K562 (cell line): ENCODE results near the gene MLKL. TPM values are rescaled to one million over a fixed set of nuclear protein-coding genes. Genes with fewer than 3 reads are reported as not detected.

Experiments
- CCNT2 ChIP-seq: IDR thresholded peaks from 2 replicates; pipeline ENCODE4 v1.6.1; 2011; ENCODE audit warnings: borderline replicate concordance, low read depth, mild to moderate bottlenecking, moderate library complexity, mixed read lengths, low read length; ENCODE audit not compliant: insufficient read length; ENCODE audit errors: extremely low read depth
- DIDO1 ChIP-seq: fragments of 450-650 bp; IDR thresholded peaks from 2 replicates; pipeline ENCODE4 v1.6.1; 2016; ENCODE audit warnings: low read depth, missing biosample characterization, missing genetic modification characterization
- FOXA1 ChIP-seq: fragments of 450-650 bp; IDR thresholded peaks from 2 replicates; pipeline ENCODE4 v1.6.1; 2016; ENCODE audit warnings: mild to moderate bottlenecking, borderline replicate concordance
- FOXK1 ChIP-seq: sonication (generic); formaldehyde crosslinking; IDR thresholded peaks from 2 replicates; pipeline ENCODE4 v1.8.0; 2022; ENCODE audit warnings: missing genetic modification reagents, mild to moderate bottlenecking, borderline replicate concordance
- HDAC3 ChIP-seq: fragments of 450-650 bp; IDR thresholded peaks from 2 replicates; pipeline ENCODE4 v1.6.1; 2018; ENCODE audit warnings: borderline replicate concordance, mild to moderate bottlenecking, moderate library complexity; ENCODE audit not compliant: partially characterized antibody
- MTF1 ChIP-seq: fragments of 250-450 bp; sonication (Bioruptor Pico); IDR thresholded peaks from 2 replicates; pipeline ENCODE4 v1.9.0; 2021; ENCODE audit warnings: moderate library complexity, mild to moderate bottlenecking, inconsistent platforms, borderline replicate concordance
- NFYB ChIP-seq: IDR thresholded peaks from 2 replicates; pipeline ENCODE4 v1.6.1; 2011; ENCODE audit warnings: mild to moderate bottlenecking, moderate library complexity; ENCODE audit not compliant: insufficient read length; ENCODE audit errors: extremely low read depth
- PCBP1 ChIP-seq: fragments of 200-400 bp; formaldehyde crosslinking; IDR thresholded peaks from 2 replicates; pipeline ENCODE4 v1.6.1; 2018; ENCODE audit warnings: mild to moderate bottlenecking, low read depth, low read length; ENCODE audit not compliant: poor library complexity, severe bottlenecking
- PRMT5 ChIP-seq: sonication (generic); formaldehyde crosslinking; IDR thresholded peaks from 2 replicates; pipeline ENCODE4 v1.5.0; 2020; ENCODE audit warnings: missing genetic modification reagents
- RBM15 ChIP-seq: fragments of 200-400 bp; formaldehyde crosslinking; IDR thresholded peaks from 2 replicates; pipeline ENCODE4 v1.6.1; 2018; ENCODE audit warnings: mild to moderate bottlenecking, low read length, moderate library complexity; ENCODE audit not compliant: insufficient read depth
- RUNX1 ChIP-seq: sonication (generic); IDR thresholded peaks from 2 replicates; pipeline ENCODE4 v1.6.1; 2016; ENCODE audit warnings: antibody characterized with exemption, low read depth
- TAF9B ChIP-seq: fragments of 450-650 bp; IDR thresholded peaks from 2 replicates; pipeline ENCODE4 v1.6.1; 2018; ENCODE audit warnings: mild to moderate bottlenecking; ENCODE audit not compliant: partially characterized antibody
- XRCC4 ChIP-seq: IDR thresholded peaks from one replicate; pipeline ENCODE4 v1.6.1; 2011; ENCODE audit not compliant: insufficient read depth, insufficient read length; ENCODE audit errors: extremely low read depth
- ZBED1 ChIP-seq: IDR thresholded peaks from 2 replicates; pipeline ENCODE4 v1.6.1; 2014
- ZFP1 ChIP-seq: fragments of 450-650 bp; formaldehyde crosslinking; IDR thresholded peaks from 2 replicates; pipeline ENCODE4 v1.4.0; 2020; ENCODE audit warnings: mild to moderate bottlenecking, mixed read lengths
- ZNF696 ChIP-seq: fragments of 250-450 bp; sonication (Bioruptor Pico); conservative IDR thresholded peaks from 2 replicates; pipeline ENCODE4 v1.4.0; 2020; ENCODE audit warnings: mild to moderate bottlenecking, moderate library complexity
- ZSCAN32 ChIP-seq: fragments of 450-650 bp; formaldehyde crosslinking; IDR thresholded peaks from 2 replicates; pipeline ENCODE4 v1.4.0; 2020; ENCODE audit warnings: mild to moderate bottlenecking, moderate library complexity
- polyA plus RNA-seq, 8 experiments: library from polyadenylated mRNA; depleted of rRNA in 4 of 8; stranded (reverse) in 5 of 8; unstranded in 3 of 8; fragments of >200 nt; fragmentation: Nextera tagmentation in 2 of 8; fragmentation: Illumina TruSeq in 1 of 8; extraction: Ambion mirVana in 2 of 8; extraction: Trizol in 1 of 8; gene quantifications; 2 replicates each; pipeline versions ENCODE4 v1.2.1 to v1.2.3, GENCODE V29; 2011 to 2014; ENCODE audit warnings: inconsistent platforms in 1 of 8, missing spikeins in 1 of 8
- total RNA-seq, 7 experiments: library from RNA; depleted of rRNA in 6 of 7; stranded (reverse); fragments of >200 nt in 6 of 7; fragmentation: Illumina TruSeq in 2 of 7; extraction: Trizol in 2 of 7; gene quantifications; 2 replicates each; pipeline versions ENCODE4 v1.2.1 to v1.2.3, GENCODE V29; 2011 to 2021; ENCODE audit warnings: low replicate concordance in 1 of 7
- TF ChIP-seq, protein P1 (sequence below), 2 experiments: fragments of 450-650 bp; IDR thresholded peaks; 2 replicates each; pipeline ENCODE4 v1.6.1; 2016
- TF ChIP-seq, protein P2 (sequence below): fragments of 250-450 bp; sonication (Bioruptor Pico); IDR thresholded peaks from 2 replicates; pipeline ENCODE4 v1.4.0; 2020; ENCODE audit warnings: mild to moderate bottlenecking, moderate library complexity
- TF ChIP-seq, protein P3 (sequence below), 2 experiments: IDR thresholded peaks; 2 replicates each; pipeline ENCODE4 v1.6.1; 2012; ENCODE audit warnings: improper control_type of control experiment in 2 of 2, low read depth in 2 of 2, low read length in 2 of 2, borderline replicate concordance in 1 of 2

Gene MLKL
- total and polyA plus RNA-seq, 9 of the 15 experiments (the other 6 are each of a cell fraction or from before 2014, with no cell fraction given): 1.6 to 6.1 (median 4.8) TPM

DNA sequence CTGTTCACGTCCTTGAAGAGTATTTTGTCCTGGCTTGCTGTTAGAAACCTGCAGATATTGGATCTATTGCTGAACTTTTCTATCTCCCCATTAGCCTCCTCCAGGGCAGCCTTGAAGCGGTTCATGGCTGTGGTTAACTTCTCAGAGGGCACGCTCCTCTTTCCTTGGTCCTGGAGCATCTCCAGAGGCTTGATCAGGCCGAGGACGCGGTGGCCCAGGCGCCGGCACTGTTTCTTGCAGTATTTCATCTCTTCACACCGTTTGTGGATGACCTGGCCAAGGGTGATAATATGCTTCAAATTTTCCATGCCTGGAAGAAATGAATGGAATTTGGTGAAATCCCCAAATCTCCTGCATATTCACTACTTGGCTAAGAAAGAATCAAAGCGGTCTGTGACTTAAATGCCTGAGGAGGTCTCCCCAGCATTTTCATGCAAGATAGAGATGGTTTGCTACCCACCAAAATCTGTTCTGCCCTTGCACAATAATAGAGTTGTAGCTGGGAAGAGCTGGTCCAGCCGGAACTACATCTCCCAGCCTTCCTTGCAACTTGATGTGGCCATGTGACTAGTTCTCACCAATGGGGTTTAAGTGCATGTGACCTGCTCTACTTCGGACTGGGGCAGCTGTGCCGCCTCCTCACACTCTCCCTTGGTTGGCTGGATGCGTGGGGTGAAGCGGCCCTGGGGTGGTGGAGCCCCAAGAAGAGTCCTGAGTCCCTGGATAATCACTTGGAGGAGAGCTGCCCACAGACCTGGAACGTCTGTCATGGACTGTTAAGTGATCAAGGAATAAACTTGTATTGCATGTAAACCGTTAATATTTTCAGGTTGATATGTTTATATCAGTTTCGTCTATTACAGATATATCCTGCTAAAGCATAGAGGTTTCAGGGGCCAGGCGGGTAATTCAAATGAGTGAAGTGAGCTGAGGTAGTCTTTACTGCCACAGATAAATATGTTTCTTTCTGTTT, 4.9 kb downstream of the MLKL start (continued):
- TF ChIP-seq, protein P1, sequence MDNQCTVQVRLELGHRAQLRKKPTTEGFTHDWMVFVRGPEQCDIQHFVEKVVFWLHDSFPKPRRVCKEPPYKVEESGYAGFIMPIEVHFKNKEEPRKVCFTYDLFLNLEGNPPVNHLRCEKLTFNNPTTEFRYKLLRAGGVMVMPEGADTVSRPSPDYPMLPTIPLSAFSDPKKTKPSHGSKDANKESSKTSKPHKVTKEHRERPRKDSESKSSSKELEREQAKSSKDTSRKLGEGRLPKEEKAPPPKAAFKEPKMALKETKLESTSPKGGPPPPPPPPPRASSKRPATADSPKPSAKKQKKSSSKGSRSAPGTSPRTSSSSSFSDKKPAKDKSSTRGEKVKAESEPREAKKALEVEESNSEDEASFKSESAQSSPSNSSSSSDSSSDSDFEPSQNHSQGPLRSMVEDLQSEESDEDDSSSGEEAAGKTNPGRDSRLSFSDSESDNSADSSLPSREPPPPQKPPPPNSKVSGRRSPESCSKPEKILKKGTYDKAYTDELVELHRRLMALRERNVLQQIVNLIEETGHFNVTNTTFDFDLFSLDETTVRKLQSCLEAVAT (IDR thresholded peaks at IDR 0.05): no peak
- TF ChIP-seq ZFP1 (CRISPR knock-in tag): no peak
- TF ChIP-seq XRCC4: no peak
- no peak for TF ChIP-seq RUNX1
- TF ChIP-seq FOXA1: no peak
- no peak for TF ChIP-seq FOXK1
- TF ChIP-seq DIDO1 (tag): no peak
- TF ChIP-seq MTF1 (CRISPR knock-in tag): no peak
- TF ChIP-seq, protein P2, sequence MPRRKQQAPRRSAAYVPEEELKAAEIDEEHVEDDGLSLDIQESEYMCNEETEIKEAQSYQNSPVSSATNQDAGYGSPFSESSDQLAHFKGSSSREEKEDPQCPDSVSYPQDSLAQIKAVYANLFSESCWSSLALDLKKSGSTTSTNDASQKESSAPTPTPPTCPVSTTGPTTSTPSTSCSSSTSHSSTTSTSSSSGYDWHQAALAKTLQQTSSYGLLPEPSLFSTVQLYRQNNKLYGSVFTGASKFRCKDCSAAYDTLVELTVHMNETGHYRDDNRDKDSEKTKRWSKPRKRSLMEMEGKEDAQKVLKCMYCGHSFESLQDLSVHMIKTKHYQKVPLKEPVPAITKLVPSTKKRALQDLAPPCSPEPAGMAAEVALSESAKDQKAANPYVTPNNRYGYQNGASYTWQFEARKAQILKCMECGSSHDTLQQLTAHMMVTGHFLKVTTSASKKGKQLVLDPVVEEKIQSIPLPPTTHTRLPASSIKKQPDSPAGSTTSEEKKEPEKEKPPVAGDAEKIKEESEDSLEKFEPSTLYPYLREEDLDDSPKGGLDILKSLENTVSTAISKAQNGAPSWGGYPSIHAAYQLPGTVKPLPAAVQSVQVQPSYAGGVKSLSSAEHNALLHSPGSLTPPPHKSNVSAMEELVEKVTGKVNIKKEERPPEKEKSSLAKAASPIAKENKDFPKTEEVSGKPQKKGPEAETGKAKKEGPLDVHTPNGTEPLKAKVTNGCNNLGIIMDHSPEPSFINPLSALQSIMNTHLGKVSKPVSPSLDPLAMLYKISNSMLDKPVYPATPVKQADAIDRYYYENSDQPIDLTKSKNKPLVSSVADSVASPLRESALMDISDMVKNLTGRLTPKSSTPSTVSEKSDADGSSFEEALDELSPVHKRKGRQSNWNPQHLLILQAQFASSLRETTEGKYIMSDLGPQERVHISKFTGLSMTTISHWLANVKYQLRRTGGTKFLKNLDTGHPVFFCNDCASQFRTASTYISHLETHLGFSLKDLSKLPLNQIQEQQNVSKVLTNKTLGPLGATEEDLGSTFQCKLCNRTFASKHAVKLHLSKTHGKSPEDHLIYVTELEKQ (CRISPR knock-in tag): no peak
- TF ChIP-seq ZBED1: no peak
- no peak for TF ChIP-seq HDAC3
- no peak for TF ChIP-seq ZSCAN32 (CRISPR knock-in tag)
- TF ChIP-seq PRMT5: no peak
- no peak for TF ChIP-seq PCBP1
- no peak for TF ChIP-seq TAF9B
- TF ChIP-seq RBM15: no peak
- TF ChIP-seq, protein P3, sequence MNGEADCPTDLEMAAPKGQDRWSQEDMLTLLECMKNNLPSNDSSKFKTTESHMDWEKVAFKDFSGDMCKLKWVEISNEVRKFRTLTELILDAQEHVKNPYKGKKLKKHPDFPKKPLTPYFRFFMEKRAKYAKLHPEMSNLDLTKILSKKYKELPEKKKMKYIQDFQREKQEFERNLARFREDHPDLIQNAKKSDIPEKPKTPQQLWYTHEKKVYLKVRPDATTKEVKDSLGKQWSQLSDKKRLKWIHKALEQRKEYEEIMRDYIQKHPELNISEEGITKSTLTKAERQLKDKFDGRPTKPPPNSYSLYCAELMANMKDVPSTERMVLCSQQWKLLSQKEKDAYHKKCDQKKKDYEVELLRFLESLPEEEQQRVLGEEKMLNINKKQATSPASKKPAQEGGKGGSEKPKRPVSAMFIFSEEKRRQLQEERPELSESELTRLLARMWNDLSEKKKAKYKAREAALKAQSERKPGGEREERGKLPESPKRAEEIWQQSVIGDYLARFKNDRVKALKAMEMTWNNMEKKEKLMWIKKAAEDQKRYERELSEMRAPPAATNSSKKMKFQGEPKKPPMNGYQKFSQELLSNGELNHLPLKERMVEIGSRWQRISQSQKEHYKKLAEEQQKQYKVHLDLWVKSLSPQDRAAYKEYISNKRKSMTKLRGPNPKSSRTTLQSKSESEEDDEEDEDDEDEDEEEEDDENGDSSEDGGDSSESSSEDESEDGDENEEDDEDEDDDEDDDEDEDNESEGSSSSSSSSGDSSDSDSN (IDR thresholded peaks at IDR 0.05; ENCODE audit: borderline replicate concordance in 1 of 2, low read depth in 2 of 2, low read length in 2 of 2): no peak
- TF ChIP-seq CCNT2: no peak
- no peak for TF ChIP-seq ZNF696 (CRISPR knock-in tag)
- peak; percentile 100 for TF ChIP-seq NFYB
